GM12878 (cell line): ENCODE data around the gene ITGA11. TPM values are rescaled to one million over a fixed set of nuclear protein-coding genes. Genes with fewer than 3 reads are reported as not detected.

Experiments
- ATAC-seq: fragments of 200-7000 bp; cut with Tn5 transposase; 3 replicates; pipeline ENCODE4 v1.9.1; 2020; ENCODE audit warnings: mild to moderate bottlenecking, moderate library complexity
- BruUV-seq: library from RNA; stranded (reverse); fragments of 400-500 nt; replicated peaks from 2 replicates; lab custom pipeline; 2021; lab: Mats Ljungman, UMichigan
- CTCF ChIA-PET: fragments of 300-600 bp; sonication (Branson Sonifier 250); formaldehyde crosslinking; extraction: SDS; loops from one replicate; lab custom pipeline; 2021; ENCODE audit warnings: inconsistent platforms; lab: Yijun Ruan, JAX
- POLR2A ChIA-PET: fragments of 350-600 bp; formaldehyde crosslinking; extraction: SDS; loops from one replicate; lab custom pipeline; 2021; ENCODE audit warnings: inconsistent platforms; lab: Charles Lee
- RAD21 ChIA-PET: fragments of 300-600 bp; sonication (Branson Sonifier 250); formaldehyde crosslinking; loops from one replicate; lab custom pipeline; 2023; ENCODE audit warnings: antibody characterized with exemption; ENCODE audit not compliant: unreplicated experiment; lab: Charles Lee
- SMC1A ChIA-PET: fragments of 300-600 bp; sonication (Branson Sonifier 250); formaldehyde crosslinking; loops from one replicate; lab custom pipeline; 2023; ENCODE audit not compliant: unreplicated experiment, uncharacterized antibody; lab: Charles Lee
- DNase-seq: peaks from one replicate; pipeline ENCODE4 v3.0.0-alpha.2; 2011; ENCODE audit warnings: low read depth, low spot score
- FAIRE-seq: peaks from 3 replicates; lab custom pipeline; 2011; peaks lifted over from hg19 to GRCh38; lab: Jason Lieb, UNC
- H2AFZ ChIP-seq: 2 replicates; pipeline ENCODE4 v1.6.0; 2011; ENCODE audit warnings: low read depth, low read length, control low read depth; ENCODE audit not compliant: control insufficient read depth
- H3K27ac ChIP-seq: 2 replicates; pipeline ENCODE4 v1.5.1; 2011; ENCODE audit warnings: control low read depth; ENCODE audit not compliant: control insufficient read depth, insufficient read depth
- H3K27me3 ChIP-seq, 2 experiments: replicated peaks in 1 of 2; 2 replicates each; pipeline versions ENCODE4 v1.6.0 to v1.6.1; 2011; ENCODE audit warnings: low read length in 1 of 2; ENCODE audit not compliant: control insufficient read depth in 2 of 2, insufficient read depth in 2 of 2
- H3K36me3 ChIP-seq, 2 experiments: 2 replicates each; pipeline ENCODE4 v1.5.1; 2011; ENCODE audit warnings: low read length in 1 of 2; ENCODE audit not compliant: control insufficient read depth in 2 of 2, insufficient read depth in 2 of 2
- H3K4me1 ChIP-seq: 2 replicates; pipeline ENCODE4 v1.6.1; 2011; ENCODE audit warnings: mild to moderate bottlenecking, low read length, moderate library complexity, mixed read lengths; ENCODE audit not compliant: control insufficient read depth, insufficient read depth
- H3K4me2 ChIP-seq: 2 replicates; pipeline ENCODE4 v1.6.0; 2011; ENCODE audit warnings: control low read depth; ENCODE audit not compliant: control insufficient read depth, insufficient read depth
- H3K4me3 ChIP-seq: fragments of 200-600 bp; sonication (generic); 2 replicates; pipeline ENCODE4 v1.5.1; 2016
- H3K79me2 ChIP-seq: 2 replicates; pipeline ENCODE4 v1.6.0; 2011; ENCODE audit warnings: low read length; ENCODE audit not compliant: control insufficient read depth, insufficient read depth
- H3K9ac ChIP-seq: 2 replicates; pipeline ENCODE4 v1.8.0; 2011; ENCODE audit warnings: low read length, control low read depth, mixed read lengths; ENCODE audit not compliant: control insufficient read depth, insufficient read depth
- H3K9me3 ChIP-seq: replicated peaks from 3 replicates; pipeline ENCODE4 v1.5.1; 2011; ENCODE audit warnings: mild to moderate bottlenecking, low read length; ENCODE audit not compliant: control insufficient read depth, insufficient read depth
- H4K20me1 ChIP-seq: 2 replicates; pipeline ENCODE4 v1.6.0; 2011; ENCODE audit not compliant: control insufficient read depth, insufficient read depth
- HDAC6 ChIP-seq: fragments of 200-600 bp; sonication (generic); IDR thresholded peaks from one replicate; pipeline ENCODE4 v1.8.0; 2017; ENCODE audit warnings: antibody characterized with exemption; ENCODE audit not compliant: unreplicated experiment
- IKZF1 ChIP-seq: fragments of 450-650 bp; conservative IDR thresholded peaks from 2 replicates; pipeline ENCODE4 v1.6.1; 2017; ENCODE audit warnings: antibody characterized with exemption, mild to moderate bottlenecking
- IKZF2 ChIP-seq, 2 experiments: fragments of 450-650 bp; IDR thresholded peaks; 2 replicates each; pipeline ENCODE4 v1.6.1; 2017; ENCODE audit warnings: mild to moderate bottlenecking in 2 of 2, moderate library complexity in 2 of 2
- SMAD5 ChIP-seq: IDR thresholded peaks from 2 replicates; pipeline ENCODE4 v1.6.1; 2016; ENCODE audit warnings: antibody characterized with exemption, low read depth
- ZNF217 ChIP-seq: fragments of 450-650 bp; IDR thresholded peaks from 2 replicates; pipeline ENCODE4 v1.6.1; 2017; ENCODE audit warnings: antibody characterized with exemption, mild to moderate bottlenecking
- WGBS: methylation state at CpG from one replicate; pipeline ENCODE4 v1.1.6; 2016; ENCODE audit warnings: low lambda C conversion rate; ENCODE audit not compliant: insufficient replicate concordance, insufficient coverage; ENCODE audit errors: missing lambda C conversion rate; 5-methylcytosine and 5-hydroxymethylcytosine counted together
- in situ Hi-C: fragments of 300-500 bp; cut with MboI; formaldehyde crosslinking; loops from 9 replicates; pipeline ENCODE4 v1.14.3; 2018; ENCODE audit warnings: mixed read lengths
- intact Hi-C: fragments of 100-400 bp; cut with micrococcal nuclease; formaldehyde crosslinking; loops from one replicate; pipeline ENCODE4 v1.14.2; 2022; ENCODE audit not compliant: unreplicated experiment
- polyA plus RNA-seq, 11 experiments: library from polyadenylated mRNA; depleted of rRNA in 4 of 11; unstranded in 6 of 11; stranded (reverse) in 5 of 11; fragments of >200 nt; fragmentation: Nextera tagmentation in 4 of 11; fragmentation: Illumina TruSeq in 1 of 11; extraction: Ambion mirVana in 4 of 11; extraction: Trizol in 1 of 11; gene quantifications; 1 replicate in 1 of 11; 2 replicates in 10 of 11; pipeline versions ENCODE4 v1.2.1 to v1.2.3, GENCODE V29; 2011 to 2016; ENCODE audit warnings: inconsistent platforms in 2 of 11, missing spikeins in 2 of 11, low read depth in 1 of 11
- total RNA-seq, 4 experiments: library from RNA; depleted of rRNA in 3 of 4; stranded (reverse); fragments of >200 nt in 3 of 4; fragmentation: Illumina TruSeq in 1 of 4; extraction: Trizol in 1 of 4; gene quantifications; 2 replicates each; pipeline versions ENCODE4 v1.2.1 to v1.2.3, GENCODE V29; 2013 to 2021
- TF ChIP-seq, protein P1 (sequence below): fragments of 450-650 bp; IDR thresholded peaks from 2 replicates; pipeline ENCODE4 v1.6.1; 2014; ENCODE audit warnings: mild to moderate bottlenecking
- TF ChIP-seq, protein P2 (sequence below): fragments of 450-650 bp; IDR thresholded peaks from 2 replicates; pipeline ENCODE4 v1.6.1; 2017; ENCODE audit warnings: mild to moderate bottlenecking, moderate library complexity

Gene ITGA11
- total and polyA plus RNA-seq, 10 of the 15 experiments (the other 5 are each of a cell fraction or from before 2014, with no cell fraction given), result under 0.01 to 0.36 (median 0.13) TPM; not detected in 1

DNA sequence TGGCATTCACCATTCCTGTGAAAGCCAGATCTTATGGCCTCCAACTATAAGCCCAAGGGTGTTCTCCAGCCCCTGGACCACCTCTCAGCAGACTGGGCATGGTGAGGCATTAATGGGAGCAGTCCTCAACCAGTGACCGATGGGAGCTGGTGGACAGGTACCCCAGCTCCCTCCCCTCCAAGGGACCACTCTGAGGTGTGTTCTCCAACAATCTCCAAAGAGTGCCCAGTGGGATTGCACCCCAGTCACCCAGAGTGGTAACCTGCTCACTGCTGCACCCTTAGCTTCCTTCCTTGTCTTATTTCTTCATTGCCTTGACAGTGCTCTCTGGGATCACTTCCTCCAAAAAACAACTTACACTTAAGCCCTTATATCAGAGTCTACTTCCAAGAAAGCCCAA is 8.2 kb upstream of the ITGA11 start:
- Histone ChIP-seq H3K4me2 (no peak overlapping the region), H3K9me3 (no peaks in the 10 kb centered on the region; the same call in 2 of the 3 replicates), H3K27me3 (0 out of 4 replicates have a peak, but pooled peaks cover 0 to 3% of the 10 kb centered on the region in 2 experiments), H3K4me1 (no peaks in the 10 kb centered on the region), H3K36me3 (no peaks in the 10 kb centered on the region), H4K20me1 (no peaks in the 10 kb centered on the region), H3K4me3 (no peak overlapping the region), H3K79me2 (no peaks in the 10 kb centered on the region), H3K27ac (no peak overlapping the region), H3K9ac (no peak overlapping the region), H2AFZ (no peak overlapping the region)
- ChIA-PET CTCF (no interaction called here), POLR2A (no interaction called here), RAD21 (no interaction called here), SMC1A (no interaction called here)
- 0% methylated on average over 1 of the region's 1 CpG for WGBS
- no peak for ATAC-seq
- intact Hi-C loops, result no loop called here
- in situ Hi-C loops, result no loop called here
- TF ChIP-seq SMAD5, result no peak
- no peak for DNase-seq
- no TSS peak for BruUV-seq
- FAIRE-seq, result no peak

DNA sequence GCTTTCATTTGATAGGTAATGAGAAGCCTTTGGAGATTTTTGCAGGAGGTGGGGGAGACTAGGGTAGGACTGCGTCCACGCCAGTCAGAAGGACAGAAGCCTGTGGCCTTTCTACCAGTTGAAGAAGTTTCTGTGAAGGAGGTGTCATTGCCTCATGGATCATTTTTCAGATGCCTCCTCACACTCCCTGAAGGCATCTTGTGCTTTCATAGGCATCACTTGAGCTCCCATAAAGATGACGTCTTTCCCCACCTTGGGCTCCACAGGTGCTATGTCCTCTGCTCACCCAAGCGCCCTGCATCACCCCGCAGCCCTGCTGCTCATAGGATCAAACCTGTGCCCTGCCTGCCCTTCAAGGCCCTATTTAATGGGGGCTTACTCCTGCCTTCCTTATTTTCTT is 7.5 kb upstream of the ITGA11 start:
- no peaks in the 10 kb centered on the region; the same call in 2 of the 3 replicates for H3K9me3 ChIP-seq
- no peak for ATAC-seq
- no peak overlapping the region for H3K9ac ChIP-seq
- no peaks in the 10 kb centered on the region for H3K36me3 ChIP-seq
- FAIRE-seq, result no peak
- in situ Hi-C loops, result no loop called here
- no peak overlapping the region for H3K27ac ChIP-seq
- no TSS peak for BruUV-seq
- SMC1A ChIA-PET, result no interaction called here
- WGBS, result 36% methylated on average over 5 of the region's 5 CpGs
- no peaks in the 10 kb centered on the region for H3K79me2 ChIP-seq
- H3K4me3 ChIP-seq, result no peak overlapping the region
- POLR2A ChIA-PET, result no interaction called here
- no peak for DNase-seq
- H4K20me1 ChIP-seq, result no peaks in the 10 kb centered on the region
- 0 out of 4 replicates have a peak, but pooled peaks cover 0 to 3% of the 10 kb centered on the region in 2 experiments for H3K27me3 ChIP-seq
- CTCF ChIA-PET, result no interaction called here
- intact Hi-C loops, result no loop called here
- RAD21 ChIA-PET, result no interaction called here
- H3K4me1 ChIP-seq, result no peaks in the 10 kb centered on the region
- no peak overlapping the region for H3K4me2 ChIP-seq
- H2AFZ ChIP-seq, result no peak overlapping the region
- TF ChIP-seq ZNF217, result no peak
- TF ChIP-seq IKZF2 (IDR thresholded peaks at IDR 0.05), result no peak
- TF ChIP-seq IKZF1, result no peak
- TF ChIP-seq, protein P1, sequence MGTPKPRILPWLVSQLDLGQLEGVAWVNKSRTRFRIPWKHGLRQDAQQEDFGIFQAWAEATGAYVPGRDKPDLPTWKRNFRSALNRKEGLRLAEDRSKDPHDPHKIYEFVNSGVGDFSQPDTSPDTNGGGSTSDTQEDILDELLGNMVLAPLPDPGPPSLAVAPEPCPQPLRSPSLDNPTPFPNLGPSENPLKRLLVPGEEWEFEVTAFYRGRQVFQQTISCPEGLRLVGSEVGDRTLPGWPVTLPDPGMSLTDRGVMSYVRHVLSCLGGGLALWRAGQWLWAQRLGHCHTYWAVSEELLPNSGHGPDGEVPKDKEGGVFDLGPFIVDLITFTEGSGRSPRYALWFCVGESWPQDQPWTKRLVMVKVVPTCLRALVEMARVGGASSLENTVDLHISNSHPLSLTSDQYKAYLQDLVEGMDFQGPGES, result no peak
- TF ChIP-seq, protein P2, sequence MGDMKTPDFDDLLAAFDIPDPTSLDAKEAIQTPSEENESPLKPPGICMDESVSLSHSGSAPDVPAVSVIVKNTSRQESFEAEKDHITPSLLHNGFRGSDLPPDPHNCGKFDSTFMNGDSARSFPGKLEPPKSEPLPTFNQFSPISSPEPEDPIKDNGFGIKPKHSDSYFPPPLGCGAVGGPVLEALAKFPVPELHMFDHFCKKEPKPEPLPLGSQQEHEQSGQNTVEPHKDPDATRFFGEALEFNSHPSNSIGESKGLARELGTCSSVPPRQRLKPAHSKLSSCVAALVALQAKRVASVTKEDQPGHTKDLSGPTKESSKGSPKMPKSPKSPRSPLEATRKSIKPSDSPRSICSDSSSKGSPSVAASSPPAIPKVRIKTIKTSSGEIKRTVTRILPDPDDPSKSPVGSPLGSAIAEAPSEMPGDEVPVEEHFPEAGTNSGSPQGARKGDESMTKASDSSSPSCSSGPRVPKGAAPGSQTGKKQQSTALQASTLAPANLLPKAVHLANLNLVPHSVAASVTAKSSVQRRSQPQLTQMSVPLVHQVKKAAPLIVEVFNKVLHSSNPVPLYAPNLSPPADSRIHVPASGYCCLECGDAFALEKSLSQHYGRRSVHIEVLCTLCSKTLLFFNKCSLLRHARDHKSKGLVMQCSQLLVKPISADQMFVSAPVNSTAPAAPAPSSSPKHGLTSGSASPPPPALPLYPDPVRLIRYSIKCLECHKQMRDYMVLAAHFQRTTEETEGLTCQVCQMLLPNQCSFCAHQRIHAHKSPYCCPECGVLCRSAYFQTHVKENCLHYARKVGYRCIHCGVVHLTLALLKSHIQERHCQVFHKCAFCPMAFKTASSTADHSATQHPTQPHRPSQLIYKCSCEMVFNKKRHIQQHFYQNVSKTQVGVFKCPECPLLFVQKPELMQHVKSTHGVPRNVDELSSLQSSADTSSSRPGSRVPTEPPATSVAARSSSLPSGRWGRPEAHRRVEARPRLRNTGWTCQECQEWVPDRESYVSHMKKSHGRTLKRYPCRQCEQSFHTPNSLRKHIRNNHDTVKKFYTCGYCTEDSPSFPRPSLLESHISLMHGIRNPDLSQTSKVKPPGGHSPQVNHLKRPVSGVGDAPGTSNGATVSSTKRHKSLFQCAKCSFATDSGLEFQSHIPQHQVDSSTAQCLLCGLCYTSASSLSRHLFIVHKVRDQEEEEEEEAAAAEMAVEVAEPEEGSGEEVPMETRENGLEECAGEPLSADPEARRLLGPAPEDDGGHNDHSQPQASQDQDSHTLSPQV, result no peak
- no peak for TF ChIP-seq HDAC6
